Measurements from ENCODE around the gene LMLN.

DNA sequence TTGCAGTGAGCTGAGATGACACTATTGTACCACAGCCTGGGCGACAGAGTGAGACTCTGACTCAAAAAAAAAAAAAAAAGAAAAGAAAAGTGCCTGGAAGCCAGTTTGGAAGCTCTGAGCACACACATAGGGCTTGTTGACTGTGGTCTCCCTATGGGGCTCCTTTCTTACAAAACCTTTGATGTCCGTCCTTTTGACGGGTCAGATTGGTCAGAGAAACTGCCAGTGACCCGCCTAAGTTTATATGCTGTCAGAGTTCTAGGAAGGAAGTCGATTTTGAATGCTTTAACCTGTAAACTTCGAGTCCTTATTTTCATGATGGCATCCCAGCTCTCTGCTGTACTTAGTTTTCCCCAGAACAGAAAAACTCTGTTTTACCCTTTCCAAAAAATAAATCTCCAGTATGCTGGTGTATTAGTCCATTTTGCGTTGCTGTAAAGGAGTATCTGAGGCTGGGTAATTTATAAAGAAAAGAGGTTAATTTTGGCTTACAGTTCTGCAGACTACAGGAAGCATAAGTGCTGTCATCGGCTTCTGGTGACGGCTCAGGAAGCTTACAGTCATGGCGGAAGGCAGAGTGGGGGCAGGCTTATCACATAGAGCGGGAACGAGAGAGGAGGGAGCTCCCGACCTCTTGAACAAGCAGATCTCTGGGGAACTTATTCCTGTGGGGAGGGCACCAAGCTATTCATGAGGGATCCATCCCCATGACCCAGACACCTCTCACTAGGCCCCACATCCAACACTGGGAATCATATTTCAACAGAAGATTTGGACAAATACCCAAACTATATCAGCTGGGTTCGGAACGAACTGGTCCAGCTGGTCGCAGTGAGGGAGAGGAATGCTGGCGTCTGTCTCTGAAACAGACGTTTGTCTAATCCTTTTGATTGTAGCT is 72.3 kb downstream of the LMLN start:
- TF ChIP-seq CTCF (IDR thresholded peaks at IDR 0.05) (no peak), POLR2A (IDR thresholded peaks at IDR 0.05) (no peak)

All from breast epithelium (tissue), 3 donors.